Measurements from ENCODE around the gene AHDC1.
"Not testable (repeated sequence)": the region's sequence is repeated elsewhere in the genome, so short reads cannot be mapped to it uniquely, and the experiment has no call there.

Gene AHDC1

DNA sequence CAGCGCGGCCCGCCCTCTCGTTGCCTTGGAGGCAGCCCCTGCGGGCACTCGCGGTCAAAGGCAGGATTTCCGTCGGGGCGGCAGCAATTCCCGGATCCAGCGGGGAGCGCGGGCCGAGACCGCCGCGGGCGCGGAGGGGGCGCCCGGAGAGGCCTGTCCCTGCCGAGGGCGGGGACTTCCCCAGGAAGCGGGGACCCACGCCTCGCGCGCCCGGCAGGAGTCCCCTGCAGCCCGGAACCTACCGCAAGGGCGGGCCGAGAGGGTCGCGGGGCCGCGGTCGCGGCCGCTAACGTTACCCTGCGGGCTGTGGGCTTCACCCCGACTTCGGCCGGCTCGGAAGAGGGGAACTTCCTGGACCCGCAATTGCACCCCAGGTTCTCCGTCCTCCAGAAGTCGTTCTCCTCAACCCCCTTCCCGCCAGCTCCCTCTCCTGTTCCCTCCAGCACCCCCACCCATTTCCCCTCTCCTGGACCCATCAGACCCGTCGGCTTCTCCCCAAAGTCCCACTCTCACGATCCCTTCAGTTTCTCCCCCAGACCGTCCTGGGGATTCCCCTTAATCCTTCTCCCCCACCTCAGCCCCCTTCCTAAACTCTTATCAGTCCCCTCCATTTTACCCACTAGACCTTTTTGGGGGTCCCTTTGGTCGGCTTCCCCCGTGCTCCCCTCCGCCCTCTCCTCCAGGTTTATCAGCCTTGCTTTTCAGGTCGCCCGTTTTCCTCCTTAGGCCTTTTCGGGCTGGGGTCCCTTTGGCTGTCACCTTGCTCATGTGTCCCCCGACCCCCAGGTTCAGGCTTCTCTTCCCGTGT is 30.4 kb upstream of the AHDC1 start:
- intact Hi-C loops (cut with DNase I), result no loop called here
- peak in 2 of 10 donors; percentile 57 to 69 for DNase-seq

DNA sequence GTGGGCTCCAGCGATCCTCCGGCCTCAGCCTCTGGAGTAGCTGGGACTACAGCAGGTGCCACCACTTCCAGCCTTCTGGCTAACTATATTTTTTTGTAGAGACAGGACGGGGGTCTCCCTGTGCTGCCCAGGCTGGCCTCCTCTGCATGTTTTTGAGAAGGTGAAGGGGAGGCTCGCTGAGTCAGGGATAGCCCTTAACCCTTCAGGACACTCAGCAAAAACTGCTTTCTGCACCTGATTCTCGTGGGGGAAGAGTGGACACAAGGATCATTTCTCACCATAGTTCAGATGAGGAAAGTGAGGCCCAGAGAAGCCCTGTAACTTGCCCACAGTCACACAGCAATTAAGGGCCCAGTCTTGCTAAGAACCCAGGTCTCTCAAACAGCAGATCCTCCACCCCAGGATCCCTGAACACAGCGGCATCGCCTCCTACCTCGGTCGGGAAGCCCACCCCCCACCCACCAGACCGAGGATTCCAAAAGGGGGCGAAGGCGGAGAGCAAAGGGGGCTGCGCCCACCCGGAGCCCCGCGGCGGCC is 29.8 kb upstream of the AHDC1 start:
- DNase-seq, result peak in 1 of 10 donors; percentile 12
- intact Hi-C loops (cut with DNase I), result no loop called here

DNA sequence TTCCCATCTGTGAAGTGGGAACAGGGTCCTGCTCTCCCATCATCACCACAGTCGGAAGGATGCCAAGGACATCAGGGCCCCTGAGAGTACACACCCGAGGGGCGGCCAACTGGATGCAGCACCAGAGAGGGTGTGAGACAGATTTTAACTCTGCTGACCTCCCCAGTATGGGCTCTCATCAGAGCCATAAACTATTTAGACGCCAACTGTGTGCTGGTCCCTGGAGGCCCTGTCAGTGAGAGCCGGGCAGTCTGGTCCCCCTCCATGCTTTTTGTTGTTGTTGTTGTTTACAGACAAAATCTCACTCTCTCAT is 29.3 kb upstream of the AHDC1 start:
- DNase-seq, result peak in 1 of 10 donors; percentile 8
- intact Hi-C loops (cut with DNase I), result no loop called here

DNA sequence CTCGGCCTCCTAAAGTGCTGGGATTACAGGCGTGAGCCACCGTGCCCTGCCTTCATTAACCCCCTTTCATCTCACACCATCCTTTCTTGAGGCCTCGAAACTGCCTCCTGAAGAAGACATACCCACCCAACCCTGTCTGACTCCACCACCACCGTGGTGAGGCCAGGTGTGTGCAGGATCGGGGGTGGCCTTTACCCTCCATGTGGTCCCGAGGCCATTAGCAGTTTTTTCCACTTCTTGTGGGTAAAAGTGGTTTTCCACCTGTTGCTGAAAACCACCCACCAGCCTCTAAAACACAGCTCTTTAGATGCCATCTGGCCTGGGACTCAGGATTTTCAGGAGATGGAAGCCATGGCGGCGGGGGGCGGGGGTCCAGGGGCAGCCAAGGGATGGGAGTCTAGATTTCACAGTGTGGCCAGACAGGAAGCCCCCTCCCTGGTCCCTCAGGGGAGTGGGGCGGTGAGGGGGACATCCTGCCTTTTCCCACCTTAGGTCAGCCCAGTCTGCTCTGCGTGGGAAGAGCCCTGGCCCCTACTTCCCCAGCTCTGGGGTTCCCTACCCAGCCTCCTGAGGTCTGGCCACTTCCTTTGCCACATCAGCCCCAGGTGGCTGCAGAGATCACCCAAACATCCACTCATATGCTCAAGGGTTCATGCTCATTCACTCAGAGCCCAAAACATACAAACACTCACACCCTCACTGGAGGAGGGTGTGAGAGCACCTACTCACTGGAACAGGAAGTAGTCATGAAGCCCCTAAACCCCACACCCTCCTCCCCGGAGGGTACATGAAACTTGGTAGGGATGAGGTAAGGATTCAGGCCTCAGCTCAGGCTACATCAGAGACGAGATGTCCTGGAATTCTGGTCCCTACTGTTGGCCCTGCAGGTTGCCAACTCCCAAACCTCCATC is 28.7 kb upstream of the AHDC1 start:
- DNase-seq, result peak in 2 of 10 donors; percentile 55 to 63
- intact Hi-C loops (cut with DNase I), result no loop called here

DNA sequence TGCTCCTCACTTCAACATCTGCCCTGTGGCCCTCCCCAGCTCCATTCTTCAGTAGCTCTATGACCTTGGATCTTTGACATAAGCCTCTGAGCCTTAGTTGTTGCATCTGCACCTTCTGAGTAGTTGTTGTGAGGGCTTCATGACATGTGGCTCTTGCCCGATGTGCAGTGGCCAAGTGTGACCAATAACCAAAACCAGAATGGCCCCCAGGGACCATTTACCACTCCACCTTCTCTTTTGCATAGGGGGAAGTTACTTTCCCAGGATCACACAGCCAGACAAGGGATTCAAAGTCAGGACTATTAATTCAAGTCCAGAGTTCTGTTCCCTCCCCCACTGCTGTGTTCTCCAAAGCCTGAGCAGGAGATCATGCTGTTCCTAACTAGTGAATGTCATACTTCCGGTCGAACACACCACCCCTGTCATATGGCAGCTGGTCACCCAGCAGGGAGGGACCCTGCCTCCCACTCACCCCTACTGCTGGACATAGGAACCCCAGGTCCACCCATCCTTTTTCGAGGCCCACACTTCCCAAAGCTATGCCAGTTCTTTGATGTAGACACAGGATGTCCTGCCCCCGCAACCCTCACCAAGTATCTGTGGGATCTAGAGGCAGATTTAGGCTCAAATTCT is 27.0 kb upstream of the AHDC1 start:
- intact Hi-C loops (cut with DNase I), result no loop called here
- DNase-seq, result peak in 2 of 10 donors; percentile 37 to 42

DNA sequence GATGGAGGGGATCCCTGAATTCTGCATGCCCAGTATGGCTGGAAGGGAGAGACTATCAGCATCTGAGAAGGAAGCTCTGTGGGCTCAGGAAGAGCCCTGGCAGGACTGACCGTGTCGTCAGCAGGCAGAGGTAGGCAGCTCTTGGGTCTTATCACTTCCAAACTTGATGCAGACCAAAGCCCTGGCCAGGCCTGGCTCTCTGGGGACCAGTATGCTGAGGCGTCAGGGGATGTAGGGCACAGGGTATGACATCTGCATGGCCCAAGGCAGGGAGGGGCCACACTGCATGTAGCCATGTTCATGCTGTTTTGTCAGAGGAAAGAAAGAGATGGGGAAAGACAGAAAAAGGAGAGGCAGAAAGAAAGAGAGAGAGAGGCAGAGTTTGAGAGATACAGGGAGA is 24.8 kb upstream of the AHDC1 start:
- DNase-seq, result peak in 2 of 10 donors; percentile 17 to 73
- intact Hi-C loops (cut with DNase I), result no loop called here

DNA sequence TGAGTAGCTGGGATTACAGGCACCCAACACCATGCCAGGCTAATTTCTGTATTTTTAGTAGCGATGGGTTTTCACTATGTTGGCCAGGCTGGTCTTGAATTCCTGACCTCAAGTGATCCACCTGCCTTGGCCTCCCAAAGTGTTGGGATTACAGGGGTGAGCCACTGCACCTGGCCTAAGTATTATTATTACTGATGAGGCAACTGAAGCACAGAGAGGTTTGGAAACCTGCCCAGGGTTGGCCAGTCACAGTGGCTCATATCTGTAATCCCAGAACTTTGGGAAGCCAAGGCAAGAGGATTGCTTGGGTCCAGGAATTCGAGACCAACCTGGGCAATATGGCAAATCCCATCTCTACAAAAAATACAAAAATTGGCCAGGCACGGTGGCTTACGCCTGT is 23.8 kb upstream of the AHDC1 start:
- intact Hi-C loops (cut with DNase I), result not testable (repeated sequence)
- peak in 1 of 10 donors; percentile 7 for DNase-seq

DNA sequence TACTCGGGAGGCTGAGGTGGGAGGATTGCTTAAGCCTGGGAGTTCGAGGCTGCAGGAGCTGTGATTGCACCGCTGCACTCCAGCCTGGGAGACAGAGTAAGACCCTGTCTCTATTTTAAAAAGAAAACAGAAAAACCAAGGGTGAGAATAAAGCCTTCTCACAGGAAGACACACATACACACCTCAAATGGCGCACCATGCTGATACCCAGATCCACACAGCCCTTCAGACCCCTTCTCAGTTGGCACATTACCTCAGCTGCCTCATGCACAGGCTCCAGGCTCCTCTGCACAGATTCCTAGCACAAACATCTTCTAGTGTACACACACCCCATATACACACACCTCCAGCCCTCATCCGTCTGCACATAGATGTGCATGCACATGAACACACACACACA is 23.1 kb upstream of the AHDC1 start:
- intact Hi-C loops (cut with DNase I), result no loop called here
- peak in 1 of 10 donors; percentile 26 for DNase-seq

DNA sequence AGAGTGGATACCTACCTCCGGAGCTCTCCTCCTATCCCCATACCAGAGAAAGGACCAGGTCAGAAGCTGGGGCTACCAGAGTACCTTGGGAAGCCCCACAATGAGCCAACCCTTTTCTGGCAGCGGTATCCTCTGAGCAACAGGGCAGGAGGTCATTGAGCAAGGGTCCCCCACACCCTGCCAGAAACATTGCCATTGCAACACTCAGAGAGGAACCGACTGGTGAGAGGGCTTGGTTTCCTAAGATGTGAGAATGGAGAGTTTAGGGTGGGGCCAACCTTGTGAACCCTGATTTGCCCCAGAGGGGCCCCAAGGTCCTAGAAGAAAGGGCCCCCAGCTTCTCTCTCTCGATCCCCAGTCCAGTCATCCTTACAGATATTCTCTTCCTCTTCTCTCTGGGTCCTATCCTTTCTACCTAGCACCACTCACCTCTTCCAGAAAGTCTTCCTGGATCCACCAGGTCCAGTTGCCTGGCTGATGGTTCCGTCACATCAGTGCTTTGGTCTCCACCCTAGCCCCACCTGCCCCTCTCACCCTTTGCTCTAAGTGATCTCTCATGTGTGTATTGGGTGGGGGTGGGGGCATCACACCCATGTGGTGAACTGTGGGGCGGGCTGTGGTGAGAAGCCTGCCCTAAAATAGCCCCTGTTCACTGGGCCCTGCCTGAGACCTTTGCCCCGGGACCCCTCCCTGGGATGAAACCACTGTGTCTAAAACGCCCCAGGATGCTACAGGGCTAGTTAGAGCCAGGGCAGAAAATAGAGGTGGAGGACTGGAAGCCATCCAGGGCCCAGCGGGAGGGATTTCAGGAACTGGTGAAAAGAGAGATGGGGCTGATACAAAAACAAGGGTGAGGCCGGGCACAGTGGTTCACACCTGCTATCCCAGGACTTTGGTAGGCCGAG is 22.3 kb upstream of the AHDC1 start:
- DNase-seq, result peak in 2 of 10 donors; percentile 47 to 54
- intact Hi-C loops (cut with DNase I), result no loop called here

DNA sequence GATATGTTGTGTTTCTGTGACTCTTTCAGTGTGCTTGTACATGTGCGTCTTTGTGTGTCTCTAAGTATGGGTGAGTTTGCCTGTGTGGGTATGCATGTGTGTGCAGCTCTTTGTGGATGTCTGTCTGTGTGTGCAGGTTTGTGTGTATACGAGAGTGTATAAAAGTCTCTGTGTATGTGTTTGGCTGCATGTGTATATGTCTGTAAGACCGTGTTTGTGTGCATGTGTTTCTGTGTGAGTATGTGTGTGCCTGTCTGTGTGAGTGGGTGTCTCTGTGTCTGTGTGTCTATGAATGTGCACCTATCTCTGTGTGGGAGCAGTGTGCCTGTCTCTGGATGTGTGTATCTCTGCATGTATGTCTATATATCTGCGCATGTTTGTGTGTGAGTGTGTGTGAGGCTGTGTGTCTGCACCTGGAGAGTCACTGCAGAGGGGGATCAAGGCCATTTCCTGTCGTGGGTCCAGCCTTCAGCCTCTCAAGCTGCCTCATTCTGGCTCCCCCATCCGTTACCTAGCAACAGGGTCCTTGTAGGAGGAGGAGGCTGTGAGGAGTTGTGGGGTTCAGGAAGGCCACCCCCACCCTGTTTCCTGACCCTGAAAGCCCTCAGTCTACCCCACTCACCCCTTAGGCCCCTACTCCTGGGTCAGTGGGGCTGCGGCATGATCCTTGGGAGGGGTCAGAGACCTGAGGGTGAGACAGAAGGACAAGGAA is 20.7 kb upstream of the AHDC1 start:
- peak in 2 of 10 donors; percentile 49 to 70 for DNase-seq
- intact Hi-C loops (cut with DNase I), result no loop called here

DNA sequence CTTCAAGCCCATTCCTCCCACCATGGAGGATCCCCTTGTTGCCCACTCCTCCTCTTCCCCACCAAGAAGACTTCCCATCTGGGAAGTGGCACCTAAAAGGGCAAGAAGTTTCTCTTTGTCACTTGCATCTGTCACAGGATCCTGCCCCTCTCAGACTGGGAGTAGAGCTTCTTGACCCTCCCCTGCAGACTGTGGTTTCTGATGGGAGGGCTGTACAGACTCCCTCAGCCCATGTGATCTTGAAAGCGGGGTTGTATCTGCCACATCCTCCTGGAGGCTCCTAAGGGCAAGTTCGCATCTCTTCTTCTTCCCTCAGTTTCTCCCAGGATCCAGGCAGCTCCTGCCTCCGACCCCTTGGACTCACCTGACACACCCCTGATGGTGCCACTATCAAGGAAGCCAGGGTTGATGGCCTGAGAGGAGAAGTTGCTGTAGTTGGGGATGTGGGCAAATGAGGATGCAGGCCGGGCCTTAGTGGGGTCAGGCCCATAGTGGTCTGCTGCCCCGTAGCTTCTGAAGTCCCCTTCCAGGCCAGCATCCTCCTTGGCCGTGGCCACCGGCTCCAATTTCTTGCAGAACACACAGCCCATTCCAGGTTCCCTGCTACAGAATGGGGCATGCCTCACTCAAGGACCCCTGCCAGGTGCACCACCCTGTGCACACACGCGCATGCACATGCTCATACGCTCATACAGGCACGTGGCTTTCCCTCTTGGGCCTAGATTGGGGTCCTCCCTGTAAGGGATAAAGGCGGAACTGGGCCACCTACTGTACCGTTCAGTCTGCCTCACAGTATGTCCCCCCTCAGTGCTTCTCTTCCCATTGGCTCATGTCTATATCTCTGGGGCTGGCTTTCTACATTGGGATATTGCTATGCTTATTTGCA is 19.6 kb upstream of the AHDC1 start:
- DNase-seq, result peak in 2 of 10 donors; percentile 21 to 76
- intact Hi-C loops (cut with DNase I), result no loop called here

DNA sequence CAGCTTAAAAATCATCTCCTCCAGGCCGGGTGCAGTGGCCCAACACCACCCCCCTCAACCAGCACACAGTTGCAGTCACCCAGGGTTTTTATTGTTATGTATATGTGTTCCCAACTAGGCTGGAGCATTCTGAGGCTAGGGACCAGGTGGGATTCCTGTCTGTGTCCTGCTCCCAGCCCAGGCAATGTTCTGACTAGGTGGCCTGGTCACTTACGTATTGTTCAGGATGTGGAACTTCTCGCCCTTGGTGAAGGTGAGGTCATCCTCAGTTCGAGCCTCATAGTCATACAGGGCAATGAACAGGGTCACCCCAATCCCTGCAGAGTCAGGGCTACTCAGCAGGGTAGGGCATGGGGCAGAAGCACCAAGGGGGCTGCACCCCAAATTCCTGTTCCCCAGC is 18.9 kb upstream of the AHDC1 start:
- intact Hi-C loops (cut with DNase I), result no loop called here
- DNase-seq, result peak in 2 of 10 donors; percentile 26 to 31

DNA sequence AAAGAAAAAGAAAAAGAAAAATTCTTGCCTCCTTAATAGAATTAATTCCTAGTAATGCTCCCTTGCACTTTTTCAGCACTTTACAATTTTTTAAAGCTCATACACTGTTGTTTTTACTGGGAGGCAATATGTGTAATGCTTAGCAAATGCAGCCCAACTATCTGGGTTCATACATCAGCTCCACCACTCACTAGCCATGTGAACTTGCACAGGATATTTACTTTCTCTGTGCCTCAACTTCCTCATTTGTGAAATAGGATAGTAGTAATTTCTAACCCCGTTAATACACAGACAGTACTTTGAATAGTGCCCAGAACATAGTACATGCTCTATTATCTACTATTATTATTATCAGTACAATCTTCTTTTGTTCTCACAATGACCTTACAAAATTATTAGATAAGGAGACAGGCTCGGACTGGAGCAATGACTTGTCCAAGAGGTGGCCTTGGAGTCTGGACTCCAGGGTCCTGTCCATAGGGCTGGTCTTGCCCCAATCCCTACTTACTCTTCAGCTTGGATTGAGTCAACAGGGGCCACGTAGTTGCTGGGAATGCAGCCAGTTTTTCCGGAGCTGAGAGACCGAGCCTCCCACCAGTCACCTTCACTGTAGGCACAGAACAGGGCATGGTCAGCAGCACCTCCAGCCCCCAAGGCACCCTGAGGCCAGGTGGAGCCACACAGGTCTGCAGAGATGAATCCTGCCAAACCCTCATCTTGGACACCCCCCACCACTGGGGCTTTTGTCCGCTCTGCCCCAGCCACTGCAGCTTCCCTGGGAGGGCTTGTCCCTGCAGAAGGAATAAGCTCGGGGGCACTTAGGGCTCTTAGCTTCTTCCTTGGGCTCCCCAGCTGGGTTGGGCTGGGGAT is 17.3 kb upstream of the AHDC1 start:
- intact Hi-C loops (cut with DNase I), result no loop called here
- peak in 2 of 10 donors; percentile 10 to 33 for DNase-seq

DNA sequence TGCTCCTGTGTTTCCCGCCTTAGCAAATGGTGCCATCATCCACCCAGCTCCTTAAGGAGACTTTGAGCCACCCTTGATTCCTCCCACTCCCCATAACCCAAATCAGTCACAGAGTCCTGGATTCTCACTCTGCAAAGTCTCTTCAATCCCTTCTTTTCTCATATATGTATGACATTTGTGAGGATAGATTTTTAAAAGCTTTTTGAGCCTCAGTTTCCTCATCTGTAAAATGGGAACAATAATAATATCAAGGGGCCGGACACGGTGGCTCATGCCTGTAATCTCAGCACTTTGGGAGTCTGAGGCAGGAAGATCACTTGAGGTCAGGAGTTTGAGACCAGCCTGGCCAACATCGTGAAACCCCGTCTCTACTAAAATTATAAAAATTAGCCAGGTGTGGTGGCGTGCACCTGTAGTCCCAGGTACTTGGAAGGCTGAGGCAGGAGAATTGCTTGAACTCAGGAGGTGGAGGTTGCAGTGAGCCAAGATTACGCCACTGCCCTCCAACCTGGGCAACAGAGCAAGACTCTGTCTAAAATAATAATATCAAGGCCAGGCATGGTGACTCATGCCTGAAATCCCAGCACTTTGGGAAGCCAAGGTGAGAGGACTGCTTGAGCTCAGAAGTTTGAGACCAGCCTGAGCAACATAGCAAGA is 16.0 kb upstream of the AHDC1 start:
- intact Hi-C loops (cut with DNase I), result not testable (repeated sequence)
- peak in 2 of 10 donors; percentile 6 to 9 for DNase-seq

DNA sequence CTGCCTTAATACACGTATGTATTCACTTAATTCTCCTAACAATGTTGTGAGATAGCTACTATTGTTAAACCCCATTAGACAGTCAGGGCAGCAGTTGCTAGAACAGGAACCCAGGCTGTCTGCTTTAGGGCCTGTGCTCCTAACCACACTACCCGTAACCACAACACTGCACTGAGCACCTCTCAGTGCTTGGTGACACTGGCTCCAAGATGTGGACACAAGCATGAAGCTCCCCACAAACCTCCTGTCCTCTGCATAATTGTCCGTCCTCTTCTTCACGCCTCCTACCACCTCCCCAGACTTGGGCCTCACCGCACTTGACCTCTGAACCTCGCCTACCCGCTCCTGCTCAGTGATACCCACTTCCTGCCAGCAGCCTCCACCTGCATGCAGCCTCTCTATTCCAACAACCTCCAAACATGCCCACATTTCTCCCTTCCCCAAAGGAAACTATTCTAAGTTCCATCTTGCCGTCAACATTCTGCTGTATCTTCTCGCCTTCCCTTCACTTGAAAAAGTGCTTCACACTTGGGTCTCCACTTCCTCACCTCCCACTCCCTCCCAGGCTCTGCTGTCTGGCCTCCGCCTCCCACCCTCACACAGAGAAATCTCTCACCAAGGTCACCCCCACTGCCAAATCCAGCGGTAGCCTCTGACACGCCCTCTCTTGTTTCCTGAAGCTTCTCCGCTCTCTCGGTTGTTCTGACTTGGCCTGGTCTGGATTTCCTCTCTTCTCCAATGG is 14.6 kb upstream of the AHDC1 start:
- intact Hi-C loops (cut with DNase I), result no loop called here
- peak in 1 of 10 donors; percentile 29 for DNase-seq

DNA sequence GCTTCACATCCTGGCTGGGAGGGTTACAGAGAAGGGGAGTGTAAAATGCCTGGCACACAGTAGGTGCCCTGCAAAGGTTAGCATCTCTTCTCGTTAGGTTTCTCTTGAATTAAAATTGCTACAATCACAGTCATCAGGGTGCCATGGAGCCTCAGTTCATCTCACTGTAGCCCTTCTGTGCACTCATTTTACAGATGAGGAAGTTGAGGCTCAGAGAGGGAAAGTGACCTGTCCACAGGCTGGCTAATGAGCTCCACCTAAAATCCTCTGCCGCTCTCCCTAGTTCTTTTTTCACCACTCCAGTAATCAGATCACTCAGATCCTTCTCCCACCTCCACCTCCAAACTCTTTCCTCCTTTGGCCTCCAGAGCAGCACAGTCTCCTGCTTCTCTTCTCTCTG is 13.5 kb upstream of the AHDC1 start:
- DNase-seq, result no peak

More for the DNA sequence above, 13.5 kb upstream of the AHDC1 start:
- intact Hi-C loops (cut with DNase I), result no loop called here
